Effector memory CD8-positive, alpha-beta T cell (primary cell): ENCODE data around the gene CHRNB2.

Experiments used
- ATAC-seq: fragments of 150-1000 bp; cut with Tn5 transposase; replicated peaks from 2 replicates; pipeline ENCODE4 v1.10.0; 2021; ENCODE audit warnings: mild to moderate bottlenecking, moderate library complexity
- DNase-seq, 3 experiments: peaks; one replicate each; pipeline ENCODE4 v3.0.0; 2021
- H3K27ac Mint-ChIP-seq, 2 donors: one replicate each; pipeline ENCODE4 v1.8.0; 2022; ENCODE audit warnings: mild to moderate bottlenecking in 2 of 2, mixed read lengths in 2 of 2, moderate library complexity in 2 of 2
- H3K27me3 Mint-ChIP-seq, 2 donors: one replicate each; pipeline ENCODE4 v1.8.0; 2022; ENCODE audit warnings: mixed read lengths in 2 of 2
- H3K36me3 Mint-ChIP-seq: one replicate; pipeline ENCODE4 v1.8.0; 2022; ENCODE audit warnings: mild to moderate bottlenecking, moderate library complexity, mixed read lengths; ENCODE audit not compliant: insufficient read depth
- H3K4me1 Mint-ChIP-seq, 2 donors: one replicate each; pipeline ENCODE4 v1.8.0; 2022; ENCODE audit warnings: low read depth in 2 of 2, mixed read lengths in 2 of 2
- H3K4me3 Mint-ChIP-seq, 2 donors: one replicate each; pipeline ENCODE4 v1.8.0; 2022; ENCODE audit warnings: mild to moderate bottlenecking in 2 of 2, mixed read lengths in 2 of 2, moderate library complexity in 2 of 2
- H3K9me3 Mint-ChIP-seq, 2 donors: one replicate each; pipeline ENCODE4 v1.8.0; 2022; ENCODE audit warnings: mixed read lengths in 2 of 2

CHRNB2 gene

DNA sequence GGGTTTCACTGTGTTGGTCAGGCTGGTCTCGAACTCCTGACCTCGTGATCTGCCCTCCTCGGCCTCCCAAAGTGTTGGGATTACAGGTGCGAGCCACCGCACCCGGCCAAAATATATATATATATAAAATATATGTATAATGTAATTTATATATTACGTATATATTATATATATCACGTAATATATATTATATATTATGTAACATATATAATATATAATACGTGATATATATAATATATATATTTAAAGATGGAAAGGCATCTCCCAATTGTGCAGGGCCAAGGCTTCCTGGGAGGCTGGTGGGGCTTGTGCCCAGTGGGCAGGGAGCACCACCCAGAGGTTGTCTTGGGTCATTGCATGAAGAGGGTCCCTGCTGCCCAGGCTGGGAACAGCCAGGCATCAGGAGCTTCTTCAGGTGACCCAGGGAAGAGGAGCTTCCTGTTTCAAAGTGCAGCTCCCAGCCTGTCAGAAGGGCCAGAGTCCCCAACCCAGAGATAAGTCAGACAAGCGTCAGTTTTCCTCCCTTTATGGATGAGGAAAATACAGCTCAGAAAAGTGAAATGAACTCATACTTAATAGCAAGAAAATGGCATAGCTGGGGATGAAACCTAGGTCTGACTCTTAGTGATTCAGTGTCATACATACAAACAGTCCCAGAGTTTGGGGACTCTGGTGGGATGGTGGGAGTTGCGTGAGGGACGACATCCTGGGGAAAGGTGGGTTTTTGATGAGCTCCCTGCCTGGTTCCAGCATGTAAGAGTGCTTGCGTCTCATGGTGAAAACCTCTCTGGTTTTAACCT lies 21.1 kb upstream of the CHRNB2 start:
- Mint-ChIP-seq H3K4me3 (no peak overlapping the region), H3K27ac (no peak overlapping the region), H3K9me3 (no peaks in the 10 kb centered on the region), H3K27me3 (peaks cover 9 to 17% of the 10 kb centered on the region in 2 donors), H3K4me1 (peaks cover 15 to 27% of the 10 kb centered on the region in 2 donors), H3K36me3 (peaks cover 24% of the 10 kb centered on the region)
- peak; percentile 37 to 43 (median 41) for DNase-seq
- ATAC-seq = peak; percentile 81

DNA sequence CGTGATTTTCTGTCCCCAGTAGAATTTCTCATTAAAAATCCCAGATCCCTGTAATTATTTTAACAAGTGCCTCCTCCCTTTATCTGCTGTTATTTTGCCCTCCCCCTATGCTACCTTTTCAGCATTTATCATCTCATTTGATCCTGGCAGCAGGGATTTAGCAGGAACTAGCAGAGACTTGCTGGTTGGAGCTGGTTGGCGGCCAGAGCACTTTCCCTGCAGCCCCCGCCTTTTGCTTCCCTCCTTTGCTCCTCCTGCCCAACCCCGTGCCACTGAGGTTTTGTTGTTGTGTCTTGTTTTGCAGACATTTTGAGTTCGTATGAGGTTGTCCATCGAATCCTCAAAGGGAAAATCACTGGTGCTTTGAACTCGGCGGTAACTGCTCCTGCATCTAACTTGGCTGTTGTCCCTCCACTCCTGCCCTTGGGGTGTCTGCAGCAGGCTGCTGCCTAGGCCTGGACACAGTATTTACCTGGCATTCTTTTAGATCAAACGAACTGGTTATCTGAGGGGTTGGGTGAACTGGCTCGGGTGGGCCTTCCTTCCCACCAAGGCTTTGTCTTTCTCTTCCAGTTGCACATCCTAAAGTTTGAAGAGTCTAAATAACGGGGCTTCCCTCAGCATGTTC lies 20.4 kb upstream of the CHRNB2 start:
- DNase-seq (no peak), ATAC-seq (no peak)
- Mint-ChIP-seq H3K27ac (no peak overlapping the region), H3K4me3 (no peak overlapping the region), H3K36me3 (peaks cover 31% of the 10 kb centered on the region), H3K9me3 (no peaks in the 10 kb centered on the region), H3K4me1 (peaks cover 17 to 27% of the 10 kb centered on the region in 2 donors), H3K27me3 (peaks cover 1 to 9% of the 10 kb centered on the region in 2 donors)

DNA sequence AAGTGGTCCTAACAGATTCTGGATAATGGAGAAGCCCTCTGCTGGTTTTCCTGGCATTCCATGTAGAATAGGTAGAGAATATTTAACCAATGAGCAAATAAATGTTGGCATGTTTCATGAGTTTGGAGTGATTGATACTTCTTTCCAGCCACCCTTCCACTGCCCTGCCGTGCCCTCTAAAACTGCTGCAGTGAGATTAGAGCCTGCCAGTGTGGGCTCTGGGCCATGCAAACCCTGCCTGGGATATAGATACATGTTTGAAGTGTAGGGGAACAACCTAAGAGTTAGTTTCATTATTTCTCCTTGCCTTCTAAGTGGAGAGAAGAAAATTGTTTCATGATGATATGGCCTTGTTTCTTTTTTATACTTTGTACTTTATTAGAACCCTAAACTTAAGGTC lies 19.6 kb upstream of the CHRNB2 start:
- Mint-ChIP-seq H3K4me1 (peaks cover 17 to 27% of the 10 kb centered on the region in 2 donors), H3K27ac (peak overlapping the region in 1 of 2 donors; percentile 5), H3K27me3 (peaks cover 0 to 6% of the 10 kb centered on the region in 2 donors), H3K36me3 (peaks cover 40% of the 10 kb centered on the region), H3K9me3 (no peaks in the 10 kb centered on the region), H3K4me3 (no peak overlapping the region)
- no peak for DNase-seq
- ATAC-seq = no peak

DNA sequence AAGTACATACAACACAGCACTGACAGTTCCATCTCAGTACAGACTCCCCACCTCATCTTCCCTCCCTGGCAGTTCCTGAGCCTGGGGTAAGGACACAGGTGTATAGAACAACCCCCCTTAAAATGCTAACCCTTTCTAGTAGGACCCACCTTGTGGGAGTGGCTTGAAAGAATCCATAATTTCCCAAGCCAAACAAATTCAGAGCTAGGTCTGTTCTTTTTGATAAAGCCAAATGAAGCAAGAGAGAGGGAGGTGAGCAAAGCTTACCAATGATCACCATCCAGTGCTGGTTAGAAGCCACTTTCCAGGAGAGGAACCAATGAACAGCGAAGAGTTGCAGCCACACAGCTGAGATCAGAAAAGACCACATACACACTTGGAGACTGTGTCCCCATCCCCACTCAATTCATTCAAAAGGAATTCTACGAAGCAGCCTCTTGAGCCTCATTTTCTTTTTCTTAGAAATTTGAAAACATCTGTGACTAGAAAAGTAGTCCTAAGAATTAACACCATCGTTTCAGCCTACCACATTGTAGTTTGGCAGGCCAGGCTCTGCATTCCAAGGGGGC lies 18.3 kb upstream of the CHRNB2 start:
- no peaks in the 10 kb centered on the region for H3K9me3 Mint-ChIP-seq
- H3K27ac Mint-ChIP-seq = no peak overlapping the region
- H3K36me3 Mint-ChIP-seq = peaks cover 48% of the 10 kb centered on the region
- peaks cover 22 to 27% of the 10 kb centered on the region in 2 donors for H3K4me1 Mint-ChIP-seq
- ATAC-seq (no peak), DNase-seq (no peak)
- no peak overlapping the region for H3K4me3 Mint-ChIP-seq
- H3K27me3 Mint-ChIP-seq = peaks cover 0 to 6% of the 10 kb centered on the region in 2 donors

DNA sequence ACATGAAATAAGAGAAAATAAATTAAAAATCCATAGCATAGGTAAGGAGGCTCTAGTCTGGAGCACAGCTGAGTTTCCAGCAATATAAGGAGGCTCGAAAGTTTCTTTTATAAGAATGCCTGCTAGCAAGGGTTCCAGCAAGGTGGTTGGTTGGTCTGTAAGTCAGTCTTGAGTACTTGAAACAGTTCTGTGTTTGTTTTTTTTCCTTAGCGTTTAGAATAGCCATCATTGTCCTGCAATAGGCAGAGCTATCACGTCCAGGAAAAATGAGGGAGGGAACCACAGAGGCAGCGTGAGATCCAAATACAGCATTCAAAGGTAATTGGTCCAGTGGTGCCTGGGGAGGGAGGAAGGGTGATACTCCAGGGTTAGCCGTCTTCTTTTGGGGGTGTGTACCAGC lies 17.5 kb upstream of the CHRNB2 start:
- Mint-ChIP-seq H3K27me3 (no peaks in the 10 kb centered on the region), H3K27ac (peak overlapping the region in 1 of 2 donors; percentile 59), H3K9me3 (no peaks in the 10 kb centered on the region), H3K4me3 (no peak overlapping the region), H3K36me3 (peaks cover 56% of the 10 kb centered on the region), H3K4me1 (peaks cover 22 to 33% of the 10 kb centered on the region in 2 donors)
- ATAC-seq (no peak), DNase-seq (no peak)

DNA sequence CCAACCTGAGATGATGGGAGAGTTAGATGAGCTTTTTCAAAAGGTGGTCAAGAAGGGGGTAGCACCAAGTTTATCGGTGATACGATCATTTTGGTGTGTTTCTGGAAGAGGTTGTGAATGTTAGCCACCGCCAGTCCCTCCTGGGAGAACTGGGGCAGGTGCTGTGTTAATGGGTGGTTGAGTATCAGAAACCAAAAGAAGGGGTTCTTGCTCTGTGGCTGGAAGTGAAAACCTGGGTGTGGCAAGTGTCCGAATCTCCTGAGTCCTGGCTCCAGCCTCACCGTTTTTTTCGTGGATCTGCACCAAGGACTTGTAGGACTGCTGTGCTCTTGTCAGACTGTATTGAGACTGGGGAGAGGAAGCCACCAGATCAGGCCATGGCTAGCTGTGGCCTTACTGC lies 16.9 kb upstream of the CHRNB2 start:
- Mint-ChIP-seq H3K4me3 (no peak overlapping the region), H3K9me3 (no peaks in the 10 kb centered on the region), H3K36me3 (peaks cover 62% of the 10 kb centered on the region), H3K4me1 (peaks cover 23 to 38% of the 10 kb centered on the region in 2 donors), H3K27ac (no peak overlapping the region), H3K27me3 (no peaks in the 10 kb centered on the region)
- DNase-seq (no peak), ATAC-seq (no peak)

DNA sequence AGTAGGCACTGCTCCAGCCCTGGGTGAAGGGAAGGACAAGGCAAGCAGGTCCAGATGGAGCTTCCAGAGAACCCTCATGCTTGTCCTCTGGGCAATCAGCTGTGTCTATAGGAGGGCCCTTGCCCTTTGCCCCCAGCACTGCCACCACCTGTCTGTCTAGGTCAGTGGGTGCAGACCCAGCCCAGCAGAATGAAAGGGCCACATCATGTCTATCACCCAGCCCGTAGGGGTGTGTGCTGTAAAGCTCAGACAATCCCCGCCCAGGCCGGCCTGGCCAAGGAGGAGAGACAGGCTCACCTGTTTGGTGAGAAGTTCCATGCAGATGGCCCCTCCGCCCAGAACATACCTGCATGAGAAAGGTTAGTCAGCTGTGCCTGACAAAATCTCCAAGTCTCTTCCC lies 16.1 kb upstream of the CHRNB2 start:
- Mint-ChIP-seq H3K27ac (peak overlapping the region in 1 of 2 donors; percentile 49), H3K4me1 (peaks cover 29 to 46% of the 10 kb centered on the region in 2 donors), H3K27me3 (no peaks in the 10 kb centered on the region), H3K4me3 (no peak overlapping the region), H3K9me3 (no peaks in the 10 kb centered on the region), H3K36me3 (peaks cover 64% of the 10 kb centered on the region)
- ATAC-seq = no peak
- no peak for DNase-seq

DNA sequence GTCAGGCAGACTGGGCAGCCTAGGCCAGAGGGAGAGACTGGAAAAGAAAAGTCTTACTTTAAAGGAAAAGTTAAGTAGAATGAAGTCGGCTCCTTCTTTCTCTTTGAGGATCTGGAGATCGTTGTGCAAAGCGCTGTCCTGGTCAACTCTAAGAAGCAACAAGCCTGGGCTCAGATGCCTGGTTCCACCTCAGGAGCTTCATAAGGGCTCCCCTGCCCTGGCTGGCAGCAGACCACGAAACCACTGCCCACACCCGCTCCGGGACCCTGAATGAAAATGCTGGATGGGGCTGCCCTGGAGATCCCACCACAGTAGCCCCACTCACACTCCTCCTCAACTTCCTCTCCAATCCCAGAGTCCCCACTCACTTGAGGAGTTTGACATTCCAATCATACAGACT lies 15.5 kb upstream of the CHRNB2 start:
- H3K36me3 Mint-ChIP-seq = peaks cover 67% of the 10 kb centered on the region
- peak overlapping the region in 1 of 2 donors; percentile 49 for H3K27ac Mint-ChIP-seq
- DNase-seq (no peak), ATAC-seq (no peak)
- peaks cover 34 to 51% of the 10 kb centered on the region in 2 donors for H3K4me1 Mint-ChIP-seq
- H3K4me3 Mint-ChIP-seq = no peak overlapping the region
- H3K9me3 Mint-ChIP-seq = no peaks in the 10 kb centered on the region
- H3K27me3 Mint-ChIP-seq = no peaks in the 10 kb centered on the region

DNA sequence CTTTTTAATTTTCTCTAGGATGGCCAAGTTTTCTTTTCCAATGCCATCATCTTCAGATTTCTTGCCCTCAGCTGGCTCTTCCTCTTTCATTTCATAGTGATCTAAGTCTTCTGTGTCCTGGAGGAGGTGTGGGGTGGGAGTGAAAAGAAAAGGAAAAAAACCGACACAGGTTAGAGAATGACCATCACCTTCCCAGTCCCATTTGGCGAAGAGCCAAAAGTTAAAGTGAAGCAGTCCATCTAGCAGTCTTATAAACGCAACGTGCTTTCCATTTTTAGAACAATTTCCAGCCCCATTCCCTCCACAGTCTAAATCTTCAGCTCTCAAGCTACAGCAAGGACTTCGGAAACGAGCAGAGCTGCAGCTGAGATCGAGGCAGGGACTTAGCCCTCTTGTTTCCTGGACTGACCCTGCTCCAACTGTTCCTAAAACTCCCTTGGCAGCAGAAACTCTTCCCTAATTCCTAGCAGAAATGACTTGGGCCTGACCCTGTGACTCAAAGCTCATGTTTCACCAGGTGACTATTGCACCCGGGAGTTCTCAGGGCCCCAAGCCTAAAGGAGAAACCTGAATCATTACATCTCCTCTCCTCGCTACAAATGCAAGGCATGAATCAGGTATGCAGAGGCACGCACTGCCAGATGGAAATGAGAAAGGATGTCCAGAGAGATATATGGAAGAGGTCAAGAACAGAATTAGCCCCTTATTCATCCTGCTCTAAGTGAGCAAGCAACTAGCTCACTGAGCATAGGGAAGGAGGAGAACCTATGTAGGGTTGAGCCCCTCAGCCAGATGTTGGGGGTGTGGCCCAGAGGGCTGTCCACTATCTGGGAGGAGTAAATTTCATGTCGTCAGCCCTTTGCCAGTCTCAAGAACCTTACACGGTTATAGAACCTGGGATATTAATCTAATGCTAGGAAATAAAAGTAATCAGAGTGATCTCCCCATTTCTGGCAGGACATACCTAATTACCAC lies 14.2 kb upstream of the CHRNB2 start:
- Mint-ChIP-seq H3K9me3 (no peaks in the 10 kb centered on the region), H3K27me3 (no peaks in the 10 kb centered on the region), H3K4me3 (no peak overlapping the region), H3K27ac (no peak overlapping the region), H3K4me1 (peaks cover 42 to 52% of the 10 kb centered on the region in 2 donors), H3K36me3 (peaks cover 76% of the 10 kb centered on the region)
- DNase-seq (no peak), ATAC-seq (no peak)

DNA sequence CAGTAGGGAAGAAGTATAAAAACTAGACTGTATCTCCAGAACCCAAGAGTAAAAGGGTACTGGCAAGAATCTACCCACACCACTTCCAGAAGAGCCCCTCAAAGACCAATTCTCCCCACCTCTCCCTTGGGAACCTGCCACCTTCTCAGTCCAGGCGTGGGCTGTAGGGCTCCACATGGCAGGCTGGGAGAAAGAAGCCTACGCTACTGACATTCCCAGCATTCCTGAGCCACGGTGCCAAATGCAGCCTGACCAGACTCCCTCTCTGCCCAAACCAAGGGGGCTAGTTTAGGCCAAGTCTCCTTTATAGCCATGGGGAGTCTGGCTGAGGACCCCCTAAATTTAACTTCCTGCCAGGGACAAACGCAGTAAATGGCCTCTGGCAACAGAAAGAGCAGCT lies 11.2 kb upstream of the CHRNB2 start:
- Mint-ChIP-seq H3K9me3 (no peaks in the 10 kb centered on the region), H3K4me1 (peaks cover 36 to 40% of the 10 kb centered on the region in 2 donors), H3K4me3 (peak overlapping the region; percentile 91 to 92), H3K27me3 (no peaks in the 10 kb centered on the region), H3K36me3 (peaks cover 63% of the 10 kb centered on the region), H3K27ac (peak overlapping the region; percentile 55 to 92)
- DNase-seq = no peak
- ATAC-seq = no peak

DNA sequence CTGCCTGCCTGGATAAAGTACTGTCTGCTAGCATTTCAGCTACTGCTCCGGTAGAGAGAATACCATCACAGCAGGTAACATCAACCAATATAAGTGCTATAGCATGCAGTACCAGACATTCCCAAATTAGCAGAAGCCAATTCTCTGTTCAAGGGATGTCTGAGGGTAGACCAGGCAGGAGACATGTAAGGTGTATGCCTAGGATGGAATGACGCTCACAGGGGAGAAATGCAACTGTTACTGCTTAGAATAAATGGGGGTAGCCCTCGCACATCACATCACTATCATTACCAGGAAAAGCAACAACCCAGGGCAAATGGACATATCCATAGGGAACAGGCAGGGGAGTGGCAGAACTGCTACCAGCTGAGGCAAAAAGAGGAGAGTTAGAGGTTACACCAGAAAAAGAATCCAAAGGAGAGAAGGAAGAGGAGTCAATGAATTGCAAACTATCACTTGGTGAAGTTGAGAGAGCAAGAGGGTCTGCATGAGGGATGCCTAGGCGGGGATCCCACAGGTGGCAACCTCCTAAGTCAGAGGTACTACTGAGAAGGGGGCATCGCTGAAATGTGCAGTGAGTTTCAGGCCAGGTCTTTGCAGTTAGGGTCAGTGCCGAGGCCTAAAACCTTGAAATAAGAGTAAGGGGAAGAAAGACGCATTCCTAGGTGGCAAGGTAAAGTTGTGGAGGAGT lies 10.2 kb upstream of the CHRNB2 start:
- ATAC-seq (no peak), DNase-seq (no peak)
- H3K4me3 Mint-ChIP-seq = peak overlapping the region; percentile 91 to 92
- peak overlapping the region; percentile 88 to 92 for H3K27ac Mint-ChIP-seq
- H3K9me3 Mint-ChIP-seq = no peaks in the 10 kb centered on the region
- no peaks in the 10 kb centered on the region for H3K27me3 Mint-ChIP-seq
- peaks cover 33 to 40% of the 10 kb centered on the region in 2 donors for H3K4me1 Mint-ChIP-seq
- peaks cover 53% of the 10 kb centered on the region for H3K36me3 Mint-ChIP-seq

DNA sequence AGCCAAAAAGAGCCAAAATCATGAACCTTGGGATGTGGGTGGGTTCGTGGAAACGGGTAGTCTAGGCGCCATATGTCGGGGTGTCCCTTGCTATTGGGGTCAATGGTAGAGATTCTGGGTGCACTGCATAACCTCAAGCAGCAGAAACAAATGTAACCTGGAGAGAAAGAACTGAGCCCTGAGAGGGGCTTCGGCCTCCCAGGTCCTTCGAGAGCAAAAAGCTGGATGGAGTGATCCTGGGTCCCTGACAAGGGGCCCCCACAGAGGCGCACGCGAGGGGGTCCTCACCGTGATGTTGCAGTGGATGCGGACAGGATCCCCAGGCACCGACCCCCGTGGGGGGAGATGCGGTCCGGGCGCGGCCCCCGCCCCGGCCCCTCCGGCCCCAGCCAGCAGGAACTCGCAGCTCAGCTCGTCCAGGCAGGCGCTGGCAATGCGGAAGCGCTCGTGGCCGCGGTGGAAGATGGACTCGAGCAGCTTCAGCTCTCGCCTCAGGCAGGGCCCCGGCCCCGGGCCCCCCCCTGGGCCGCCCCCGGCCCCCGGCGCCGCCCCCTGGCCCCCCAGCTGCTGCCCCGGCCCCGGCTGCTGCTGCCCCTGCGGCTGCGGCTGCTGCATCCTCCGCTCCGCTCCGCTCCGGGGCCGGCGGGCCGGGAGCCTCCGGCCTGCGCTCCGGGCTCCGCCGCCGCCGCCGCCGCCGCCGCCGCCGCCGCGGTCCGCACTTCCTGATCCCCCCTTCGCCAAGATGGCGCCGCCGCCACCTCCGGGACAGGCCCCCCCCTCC lies 9.4 kb upstream of the CHRNB2 start, which contains the start of gene UBE2Q1:
Gene UBE2Q1 (minus strand): TSS at position 724 of the 781 bp plus-strand sequence. CDS start 109 bp downstream, at position 615.
- Mint-ChIP-seq H3K27ac (peak within 1 kb of the TSS; percentile 88 to 92), H3K4me1 (peaks cover 33 to 40% of the 10 kb centered on the region in 2 donors), H3K27me3 (no peaks in the 10 kb centered on the region), H3K36me3 (peaks cover 46% of the 10 kb centered on the region), H3K9me3 (no peaks in the 10 kb centered on the region), H3K4me3 (peak within 1 kb of the TSS; percentile 93 to 94)
- DNase-seq (peak; percentile 25 to 31 (median 29)), ATAC-seq (peak; percentile 1)
